SH-SY5Y (cell line): ENCODE data around the gene EIF2B2.

Experiments used
- GATA2 ChIP-seq: IDR thresholded peaks from 2 replicates; pipeline ENCODE4 v1.6.1; 2011; ENCODE audit warnings: mild to moderate bottlenecking, low read depth, low read length
- GATA3 ChIP-seq: IDR thresholded peaks from 2 replicates; pipeline ENCODE4 v1.6.1; 2011; ENCODE audit warnings: low read depth, mild to moderate bottlenecking, low read length, moderate library complexity

GRCh38 chr14:74962046-74962445, 40.7 kb upstream of the EIF2B2 start:
- TF ChIP-seq GATA2 (no peak), GATA3 (no peak)
